ENCODE results near the gene ELOF1. TPM values are rescaled to one million over a fixed set of nuclear protein-coding genes. Genes with fewer than 3 reads are reported as not detected.
A peak's percentile ranks its signal among the peaks of the same experiment; 100 is the strongest.

The ELOF1 gene
- total and polyA plus RNA-seq, 2 donors from 2014 or later: 47.5 to 72.4 TPM

- Histone ChIP-seq H3K9ac (ENCODE audit: low read length in 3 of 3) (no peak overlapping the region), H3K36me3 (ENCODE audit: control insufficient read depth in 2 of 3, insufficient read depth in 3 of 3, low read length in 3 of 3) (peaks cover 0 to 9% (median 5%) of the 10 kb centered on the region in 3 donors)
Measured at GRCh38 chr19:11507370-11508078, 51.5 kb downstream of the ELOF1 start.

GRCh38 chr19:11506967-11507366 is 52.1 kb downstream of the ELOF1 start:
- Histone ChIP-seq H3K4me1 (ENCODE audit: control insufficient read depth in 2 of 3, insufficient read depth in 2 of 3, low read depth in 1 of 3, low read length in 3 of 3) (peaks cover 0 to 9% (median 0%) of the 10 kb centered on the region in 3 donors), H3K9ac (ENCODE audit: low read length in 3 of 3) (no peak overlapping the region), H3K36me3 (ENCODE audit: control insufficient read depth in 2 of 3, insufficient read depth in 3 of 3, low read length in 3 of 3) (peaks cover 0 to 5% (median 4%) of the 10 kb centered on the region in 3 donors), H3K27me3 (ENCODE audit: control insufficient read depth, insufficient read depth, low read length) (no peaks in the 10 kb centered on the region), H3K4me3 (ENCODE audit: low read length in 3 of 3) (no peak overlapping the region), H3K9me3 (ENCODE audit: control insufficient read depth in 2 of 3, insufficient read depth in 1 of 3, low read length in 3 of 3) (no peaks in the 10 kb centered on the region), H3K27ac (ENCODE audit: low read depth in 2 of 2, low read length in 2 of 2) (no peak overlapping the region)
- no peak for FAIRE-seq
- no peak for TF ChIP-seq CTCF (IDR thresholded peaks at IDR 0.05; ENCODE audit: borderline replicate concordance, extremely low read depth, insufficient read depth)
- intact Hi-C loops (cut with DNase I): no loop called here
- peak in 1 of 5 donors; percentile 60 for DNase-seq

More at GRCh38 chr19:11507370-11508078, 51.5 kb downstream of the ELOF1 start:
- peaks cover 0 to 9% (median 0%) of the 10 kb centered on the region in 3 donors for H3K4me1 ChIP-seq (ENCODE audit: control insufficient read depth in 2 of 3, insufficient read depth in 2 of 3, low read depth in 1 of 3, low read length in 3 of 3)
- TF ChIP-seq CTCF (IDR thresholded peaks at IDR 0.05; ENCODE audit: borderline replicate concordance, extremely low read depth, insufficient read depth): no peak
- no peak overlapping the region for H3K4me3 ChIP-seq (ENCODE audit: low read length in 3 of 3)
- no peaks in the 10 kb centered on the region for H3K27me3 ChIP-seq (ENCODE audit: control insufficient read depth, insufficient read depth, low read length)
- DNase-seq: no peak
- no peak overlapping the region for H3K27ac ChIP-seq (ENCODE audit: low read depth in 2 of 2, low read length in 2 of 2)
- no peak for FAIRE-seq
- intact Hi-C loops (cut with DNase I): no loop called here
- no peaks in the 10 kb centered on the region for H3K9me3 ChIP-seq (ENCODE audit: control insufficient read depth in 2 of 3, insufficient read depth in 1 of 3, low read length in 3 of 3)

GRCh38 chr19:11506101-11506555 is 52.9 kb downstream of the ELOF1 start:
- H3K9me3 ChIP-seq (ENCODE audit: control insufficient read depth in 2 of 3, insufficient read depth in 1 of 3, low read length in 3 of 3): no peaks in the 10 kb centered on the region
- H3K4me3 ChIP-seq (ENCODE audit: low read length in 3 of 3): peak overlapping the region; percentile 74 to 82 (median 77)
- H3K27me3 ChIP-seq (ENCODE audit: control insufficient read depth, insufficient read depth, low read length): no peaks in the 10 kb centered on the region
- H3K27ac ChIP-seq (ENCODE audit: low read depth in 2 of 2, low read length in 2 of 2): peak overlapping the region; percentile 32 to 88
- DNase-seq: no peak
- H3K9ac ChIP-seq (ENCODE audit: low read length in 3 of 3): peak overlapping the region; percentile 57 to 75 (median 57)
- no peak for FAIRE-seq
- TF ChIP-seq CTCF (IDR thresholded peaks at IDR 0.05; ENCODE audit: borderline replicate concordance, extremely low read depth, insufficient read depth): no peak
- H3K36me3 ChIP-seq (ENCODE audit: control insufficient read depth in 2 of 3, insufficient read depth in 3 of 3, low read length in 3 of 3): peaks cover 0 to 2% (median 1%) of the 10 kb centered on the region in 3 donors
- intact Hi-C loops (cut with DNase I): no loop called here
- peaks cover 0 to 9% (median 0%) of the 10 kb centered on the region in 3 donors for H3K4me1 ChIP-seq (ENCODE audit: control insufficient read depth in 2 of 3, insufficient read depth in 2 of 3, low read depth in 1 of 3, low read length in 3 of 3)
